NCI-H524 (cell line): Measurements from ENCODE around the gene ENOSF1.

ENCODE experiments used
- DNase-seq, 2 experiments: peaks; one replicate each; lab custom pipeline; 2025; lab: John Stamatoyannopoulos, UW

Gene ENOSF1

GRCh38 chr18:634551-635045, 77.8 kb downstream of the ENOSF1 start:
- DNase-seq, result no peak

GRCh38 chr18:631560-631959, 80.9 kb downstream of the ENOSF1 start:
- no peak for DNase-seq

- DNase-seq, result no peak
These were observed 82.9 kb downstream of the ENOSF1 start for GRCh38 chr18:629269-630150.

- DNase-seq, result no peak
These were observed 85.2 kb downstream of the ENOSF1 start for GRCh38 chr18:627231-627630.

GRCh38 chr18:623761-624620, 88.4 kb downstream of the ENOSF1 start:
- peak; percentile 12 to 67 for DNase-seq

- no peak for DNase-seq
These were observed 90.1 kb downstream of the ENOSF1 start for GRCh38 chr18:622289-622688.

GRCh38 chr18:621291-622043, 91.0 kb downstream of the ENOSF1 start:
- peak; percentile 8 to 56 for DNase-seq
